K562 (cell line): ENCODE measurements around the gene SATB2. TPM values are rescaled to one million over a fixed set of nuclear protein-coding genes. Genes with fewer than 3 reads are reported as not detected.

Experiments
- HNRNPLL ChIP-seq: fragments of 200-400 bp; formaldehyde crosslinking; IDR thresholded peaks from 2 replicates; pipeline ENCODE4 v1.6.1; 2017; ENCODE audit warnings: low read length, low read depth, mild to moderate bottlenecking; ENCODE audit not compliant: poor library complexity, severe bottlenecking
- MAZ ChIP-seq, 2 experiments: fragments of 450-650 bp in 1 of 2; sonication (generic) in 1 of 2; formaldehyde crosslinking; IDR thresholded peaks in 1 of 2; conservative IDR thresholded peaks in 1 of 2; 2 replicates each; pipeline versions ENCODE4 v1.4.0 to v1.5.0; 2020; ENCODE audit warnings: mild to moderate bottlenecking in 1 of 2, missing genetic modification reagents in 1 of 2
- MEF2A ChIP-seq: IDR thresholded peaks from 2 replicates; pipeline ENCODE4 v1.6.1; 2011; ENCODE audit warnings: low read depth, mild to moderate bottlenecking, low read length, moderate library complexity; ENCODE audit not compliant: control insufficient read depth
- NBN ChIP-seq: fragments of 450-650 bp; IDR thresholded peaks from 2 replicates; pipeline ENCODE4 v1.6.1; 2016; ENCODE audit warnings: low read depth, mild to moderate bottlenecking
- PCBP1 ChIP-seq: fragments of 200-400 bp; formaldehyde crosslinking; IDR thresholded peaks from 2 replicates; pipeline ENCODE4 v1.6.1; 2018; ENCODE audit warnings: mild to moderate bottlenecking, low read depth, low read length; ENCODE audit not compliant: poor library complexity, severe bottlenecking
- POLR2G ChIP-seq: fragments of 200-400 bp; formaldehyde crosslinking; IDR thresholded peaks from 2 replicates; pipeline ENCODE4 v1.6.1; 2017; ENCODE audit warnings: low read depth, mild to moderate bottlenecking, antibody characterized with exemption, low read length, moderate library complexity
- ZC3H4 ChIP-seq: sonication (generic); formaldehyde crosslinking; IDR thresholded peaks from 2 replicates; pipeline ENCODE4 v1.9.0; 2021; ENCODE audit warnings: missing genetic modification reagents, borderline replicate concordance
- polyA plus RNA-seq, 8 experiments: library from polyadenylated mRNA; depleted of rRNA in 4 of 8; stranded (reverse) in 5 of 8; unstranded in 3 of 8; fragments of >200 nt; fragmentation: Nextera tagmentation in 2 of 8; fragmentation: Illumina TruSeq in 1 of 8; extraction: Ambion mirVana in 2 of 8; extraction: Trizol in 1 of 8; gene quantifications; 2 replicates each; pipeline versions ENCODE4 v1.2.1 to v1.2.3, GENCODE V29; 2011 to 2014; ENCODE audit warnings: inconsistent platforms in 1 of 8, missing spikeins in 1 of 8
- total RNA-seq, 7 experiments: library from RNA; depleted of rRNA in 6 of 7; stranded (reverse); fragments of >200 nt in 6 of 7; fragmentation: Illumina TruSeq in 2 of 7; extraction: Trizol in 2 of 7; gene quantifications; 2 replicates each; pipeline versions ENCODE4 v1.2.1 to v1.2.3, GENCODE V29; 2011 to 2021; ENCODE audit warnings: low replicate concordance in 1 of 7
- TF ChIP-seq, protein P1 (sequence below): fragments of 250-450 bp; sonication (Bioruptor Pico); IDR thresholded peaks from 2 replicates; pipeline ENCODE4 v1.4.0; 2020; ENCODE audit warnings: mild to moderate bottlenecking, moderate library complexity
- TF ChIP-seq, protein P2 (sequence below), 2 experiments: fragments of 450-650 bp; IDR thresholded peaks; 2 replicates each; pipeline ENCODE4 v1.6.1; 2016; ENCODE audit warnings: mild to moderate bottlenecking in 2 of 2, borderline replicate concordance in 1 of 2, low read depth in 1 of 2, moderate library complexity in 1 of 2
- TF ChIP-seq, protein P3 (sequence below), 2 experiments: fragments of 450-650 bp; conservative IDR thresholded peaks; 2 replicates each; pipeline ENCODE4 v1.6.1; 2017; ENCODE audit warnings: mild to moderate bottlenecking in 2 of 2, moderate library complexity in 2 of 2
- TF ChIP-seq, protein P4 (sequence below): fragments of 450-650 bp; IDR thresholded peaks from one replicate; pipeline ENCODE4 v1.6.1; 2018; ENCODE audit warnings: mild to moderate bottlenecking, moderate library complexity; ENCODE audit not compliant: partially characterized antibody

Gene SATB2
- total and polyA plus RNA-seq, 9 of the 15 experiments (the other 6 are each of a cell fraction or from before 2014, with no cell fraction given): 4.5 to 34.0 (median 15.1) TPM

- TF ChIP-seq, protein P1, sequence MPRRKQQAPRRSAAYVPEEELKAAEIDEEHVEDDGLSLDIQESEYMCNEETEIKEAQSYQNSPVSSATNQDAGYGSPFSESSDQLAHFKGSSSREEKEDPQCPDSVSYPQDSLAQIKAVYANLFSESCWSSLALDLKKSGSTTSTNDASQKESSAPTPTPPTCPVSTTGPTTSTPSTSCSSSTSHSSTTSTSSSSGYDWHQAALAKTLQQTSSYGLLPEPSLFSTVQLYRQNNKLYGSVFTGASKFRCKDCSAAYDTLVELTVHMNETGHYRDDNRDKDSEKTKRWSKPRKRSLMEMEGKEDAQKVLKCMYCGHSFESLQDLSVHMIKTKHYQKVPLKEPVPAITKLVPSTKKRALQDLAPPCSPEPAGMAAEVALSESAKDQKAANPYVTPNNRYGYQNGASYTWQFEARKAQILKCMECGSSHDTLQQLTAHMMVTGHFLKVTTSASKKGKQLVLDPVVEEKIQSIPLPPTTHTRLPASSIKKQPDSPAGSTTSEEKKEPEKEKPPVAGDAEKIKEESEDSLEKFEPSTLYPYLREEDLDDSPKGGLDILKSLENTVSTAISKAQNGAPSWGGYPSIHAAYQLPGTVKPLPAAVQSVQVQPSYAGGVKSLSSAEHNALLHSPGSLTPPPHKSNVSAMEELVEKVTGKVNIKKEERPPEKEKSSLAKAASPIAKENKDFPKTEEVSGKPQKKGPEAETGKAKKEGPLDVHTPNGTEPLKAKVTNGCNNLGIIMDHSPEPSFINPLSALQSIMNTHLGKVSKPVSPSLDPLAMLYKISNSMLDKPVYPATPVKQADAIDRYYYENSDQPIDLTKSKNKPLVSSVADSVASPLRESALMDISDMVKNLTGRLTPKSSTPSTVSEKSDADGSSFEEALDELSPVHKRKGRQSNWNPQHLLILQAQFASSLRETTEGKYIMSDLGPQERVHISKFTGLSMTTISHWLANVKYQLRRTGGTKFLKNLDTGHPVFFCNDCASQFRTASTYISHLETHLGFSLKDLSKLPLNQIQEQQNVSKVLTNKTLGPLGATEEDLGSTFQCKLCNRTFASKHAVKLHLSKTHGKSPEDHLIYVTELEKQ: no peak
- TF ChIP-seq PCBP1: no peak
- TF ChIP-seq, protein P2, sequence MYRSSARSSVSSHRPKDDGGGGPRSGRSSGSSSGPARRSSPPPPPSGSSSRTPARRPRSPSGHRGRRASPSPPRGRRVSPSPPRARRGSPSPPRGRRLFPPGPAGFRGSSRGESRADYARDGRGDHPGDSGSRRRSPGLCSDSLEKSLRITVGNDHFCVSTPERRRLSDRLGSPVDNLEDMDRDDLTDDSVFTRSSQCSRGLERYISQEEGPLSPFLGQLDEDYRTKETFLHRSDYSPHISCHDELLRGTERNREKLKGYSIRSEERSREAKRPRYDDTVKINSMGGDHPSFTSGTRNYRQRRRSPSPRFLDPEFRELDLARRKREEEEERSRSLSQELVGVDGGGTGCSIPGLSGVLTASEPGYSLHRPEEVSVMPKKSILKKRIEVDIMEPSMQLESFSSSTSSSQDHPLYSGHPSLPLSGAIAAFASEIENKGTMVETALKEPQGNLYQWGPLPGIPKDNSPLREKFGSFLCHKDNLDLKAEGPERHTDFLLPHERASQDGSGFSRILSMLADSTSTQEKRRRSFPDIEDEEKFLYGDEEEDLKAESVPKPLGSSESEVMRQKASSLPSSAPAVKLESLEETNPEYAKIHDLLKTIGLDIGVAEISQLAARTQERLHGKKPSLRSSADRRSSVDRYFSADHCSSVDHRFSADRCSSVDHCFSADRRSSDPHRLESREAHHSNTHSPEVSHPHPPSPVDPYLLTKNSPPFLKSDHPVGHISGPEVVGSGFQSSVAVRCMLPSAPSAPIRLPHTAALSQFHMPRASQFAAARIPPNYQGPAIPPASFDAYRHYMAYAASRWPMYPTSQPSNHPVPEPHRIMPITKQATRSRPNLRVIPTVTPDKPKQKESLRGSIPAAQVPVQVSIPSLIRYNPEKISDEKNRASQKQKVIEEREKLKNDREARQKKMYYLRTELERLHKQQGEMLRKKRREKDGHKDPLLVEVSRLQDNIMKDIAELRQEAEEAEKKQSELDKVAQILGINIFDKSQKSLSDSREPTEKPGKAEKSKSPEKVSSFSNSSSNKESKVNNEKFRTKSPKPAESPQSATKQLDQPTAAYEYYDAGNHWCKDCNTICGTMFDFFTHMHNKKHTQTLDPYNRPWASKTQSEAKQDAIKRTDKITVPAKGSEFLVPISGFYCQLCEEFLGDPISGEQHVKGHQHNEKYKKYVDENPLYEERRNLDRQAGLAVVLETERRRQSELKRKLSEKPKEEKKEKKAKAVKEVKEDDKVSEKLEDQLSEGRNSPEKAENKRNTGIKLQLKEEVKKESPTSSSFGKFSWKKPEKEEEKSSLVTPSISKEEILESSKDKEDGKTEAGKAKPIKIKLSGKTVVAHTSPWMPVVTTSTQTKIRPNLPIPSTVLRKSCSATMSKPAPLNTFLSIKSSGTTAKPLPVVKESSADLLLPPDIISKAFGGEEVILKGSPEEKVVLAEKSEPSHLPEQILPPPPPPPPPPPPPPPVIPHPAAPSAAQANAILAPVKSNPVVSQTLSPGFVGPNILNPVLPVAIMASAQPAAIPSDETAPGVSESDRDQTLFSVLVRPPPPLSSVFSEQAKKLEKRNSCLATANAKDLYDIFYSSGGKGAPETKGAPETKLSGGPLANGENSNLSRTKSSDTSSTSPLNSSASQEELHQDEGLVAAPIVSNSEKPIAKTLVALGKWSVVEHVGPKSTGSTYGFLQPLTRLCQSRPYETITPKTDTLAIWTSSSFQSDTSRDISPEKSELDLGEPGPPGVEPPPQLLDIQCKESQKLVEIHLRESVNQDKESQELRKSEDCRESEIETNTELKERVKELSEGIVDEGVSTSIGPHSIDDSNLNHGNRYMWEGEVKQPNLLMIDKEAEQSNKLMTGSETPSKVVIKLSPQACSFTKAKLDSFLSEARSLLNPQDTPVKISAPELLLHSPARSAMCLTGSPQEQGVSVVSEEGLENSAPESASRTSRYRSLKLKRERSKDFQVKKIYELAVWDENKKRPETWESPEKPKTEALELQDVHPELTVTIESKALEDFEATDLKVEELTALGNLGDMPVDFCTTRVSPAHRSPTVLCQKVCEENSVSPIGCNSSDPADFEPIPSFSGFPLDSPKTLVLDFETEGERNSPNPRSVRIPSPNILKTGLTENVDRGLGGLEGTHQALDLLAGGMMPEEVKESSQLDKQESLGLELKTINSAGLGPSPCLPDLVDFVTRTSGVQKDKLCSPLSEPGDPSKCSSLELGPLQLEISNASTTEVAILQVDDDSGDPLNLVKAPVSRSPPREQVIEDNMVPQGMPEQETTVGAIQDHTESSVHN (IDR thresholded peaks at IDR 0.05; ENCODE audit: borderline replicate concordance in 1 of 2, low read depth in 1 of 2): no peak
- TF ChIP-seq MEF2A: no peak
- no peak for TF ChIP-seq MAZ (CRISPR knock-in tag; conservative IDR thresholded peaks at IDR 0.05 in 1 of 2, IDR thresholded peaks at IDR 0.05 in 1 of 2)
- no peak for TF ChIP-seq ZC3H4
- no peak for TF ChIP-seq NBN
- TF ChIP-seq, protein P3, sequence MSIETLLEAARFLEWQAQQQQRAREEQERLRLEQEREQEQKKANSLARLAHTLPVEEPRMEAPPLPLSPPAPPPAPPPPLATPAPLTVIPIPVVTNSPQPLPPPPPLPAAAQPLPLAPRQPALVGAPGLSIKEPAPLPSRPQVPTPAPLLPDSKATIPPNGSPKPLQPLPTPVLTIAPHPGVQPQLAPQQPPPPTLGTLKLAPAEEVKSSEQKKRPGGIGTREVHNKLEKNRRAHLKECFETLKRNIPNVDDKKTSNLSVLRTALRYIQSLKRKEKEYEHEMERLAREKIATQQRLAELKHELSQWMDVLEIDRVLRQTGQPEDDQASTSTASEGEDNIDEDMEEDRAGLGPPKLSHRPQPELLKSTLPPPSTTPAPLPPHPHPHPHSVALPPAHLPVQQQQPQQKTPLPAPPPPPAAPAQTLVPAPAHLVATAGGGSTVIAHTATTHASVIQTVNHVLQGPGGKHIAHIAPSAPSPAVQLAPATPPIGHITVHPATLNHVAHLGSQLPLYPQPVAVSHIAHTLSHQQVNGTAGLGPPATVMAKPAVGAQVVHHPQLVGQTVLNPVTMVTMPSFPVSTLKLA (conservative IDR thresholded peaks at IDR 0.05): 0 out of 4 replicates have a peak, but pooled peaks of 1 of the 2 experiments have one; percentile 15
- TF ChIP-seq, protein P4, sequence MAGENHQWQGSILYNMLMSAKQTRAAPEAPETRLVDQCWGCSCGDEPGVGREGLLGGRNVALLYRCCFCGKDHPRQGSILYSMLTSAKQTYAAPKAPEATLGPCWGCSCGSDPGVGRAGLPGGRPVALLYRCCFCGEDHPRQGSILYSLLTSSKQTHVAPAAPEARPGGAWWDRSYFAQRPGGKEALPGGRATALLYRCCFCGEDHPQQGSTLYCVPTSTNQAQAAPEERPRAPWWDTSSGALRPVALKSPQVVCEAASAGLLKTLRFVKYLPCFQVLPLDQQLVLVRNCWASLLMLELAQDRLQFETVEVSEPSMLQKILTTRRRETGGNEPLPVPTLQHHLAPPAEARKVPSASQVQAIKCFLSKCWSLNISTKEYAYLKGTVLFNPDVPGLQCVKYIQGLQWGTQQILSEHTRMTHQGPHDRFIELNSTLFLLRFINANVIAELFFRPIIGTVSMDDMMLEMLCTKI: no peak
- no peak for TF ChIP-seq HNRNPLL
- TF ChIP-seq POLR2G: no peak
Observed at GRCh38 chr2:199431746-199432213, 26.0 kb downstream of the SATB2 start (continued).
